Neutrophil (primary cell): ENCODE data around the gene METRN.

ENCODE experiments used
- H3K27ac ChIP-seq: fragments of 200-600 bp; sonication (generic); 2 replicates; pipeline ENCODE4 v1.5.1; 2016; ENCODE audit warnings: mild to moderate bottlenecking, moderate library complexity
- H3K27me3 ChIP-seq: fragments of 200-600 bp; sonication (generic); 2 replicates; pipeline ENCODE4 v1.6.0; 2016; ENCODE audit warnings: mild to moderate bottlenecking
- H3K36me3 ChIP-seq: fragments of 200-600 bp; sonication (generic); 2 replicates; pipeline ENCODE4 v1.5.1; 2017
- H3K4me1 ChIP-seq, 2 experiments: fragments of 200-600 bp in 1 of 2; sonication (generic) in 1 of 2; 1 replicate in 1 of 2; 2 replicates in 1 of 2; pipeline versions ENCODE4 v1.5.1 to v1.6.1; 2013 to 2016; ENCODE audit warnings: low read depth in 1 of 2, low read length in 1 of 2, mild to moderate bottlenecking in 1 of 2, moderate library complexity in 1 of 2; ENCODE audit not compliant: control insufficient read depth in 1 of 2, insufficient read depth in 1 of 2
- H3K4me3 ChIP-seq, 2 experiments: fragments of 200-600 bp in 1 of 2; sonication (generic) in 1 of 2; 1 replicate in 1 of 2; 2 replicates in 1 of 2; pipeline ENCODE4 v1.5.1; 2013 to 2016; ENCODE audit warnings: low read depth in 1 of 2, low read length in 1 of 2, mild to moderate bottlenecking in 1 of 2, moderate library complexity in 1 of 2
- H3K9me3 ChIP-seq: fragments of 200-600 bp; sonication (generic); 2 replicates; pipeline ENCODE4 v1.5.1; 2016
- CTCF ChIP-seq: fragments of 200-600 bp; sonication (generic); IDR thresholded peaks from 2 replicates; pipeline ENCODE4 v1.5.1; 2016; ENCODE audit warnings: antibody characterized with exemption

METRN gene

GRCh38 chr16:767743-768235, 52.9 kb downstream of the METRN start:
- no peaks in the 10 kb centered on the region for H3K36me3 ChIP-seq
- TF ChIP-seq CTCF: no peak
- H3K4me1 ChIP-seq: no peaks in the 10 kb centered on the region

GRCh38 chr16:768428-768827, 53.5 kb downstream of the METRN start:
- Histone ChIP-seq H3K27me3 (peaks cover 16% of the 10 kb centered on the region), H3K9me3 (no peaks in the 10 kb centered on the region), H3K27ac (no peak overlapping the region), H3K4me1 (no peaks in the 10 kb centered on the region), H3K36me3 (no peaks in the 10 kb centered on the region), H3K4me3 (no peak overlapping the region)
- no peak for TF ChIP-seq CTCF

More at GRCh38 chr16:767743-768235, 52.9 kb downstream of the METRN start:
- H3K27me3 ChIP-seq: peaks cover 16% of the 10 kb centered on the region
- H3K4me3 ChIP-seq: no peak overlapping the region
- H3K9me3 ChIP-seq: no peaks in the 10 kb centered on the region
- no peak overlapping the region for H3K27ac ChIP-seq
